IMR-90 (cell line): Measurements from ENCODE around the gene BASP1. TPM values are rescaled to one million over a fixed set of nuclear protein-coding genes. Genes with fewer than 3 reads are reported as not detected.
A peak's percentile ranks its signal among the peaks of the same experiment; 100 is the strongest.

Experiments used
- ATAC-seq: fragments of 200-7000 bp; cut with Tn5 transposase; 2 replicates; pipeline ENCODE4 v1.9.1; 2020; ENCODE audit warnings: low read depth, mild to moderate bottlenecking, moderate library complexity
- BruUV-seq: library from RNA; stranded (reverse); fragments of 400-500 nt; replicated peaks from 2 replicates; lab custom pipeline; 2021; lab: Mats Ljungman, UMichigan
- CTCF ChIA-PET: fragments of 300-600 bp; formaldehyde crosslinking; extraction: SDS; loops from one replicate; lab custom pipeline; 2021; ENCODE audit warnings: antibody characterized with exemption; lab: Yijun Ruan, JAX
- POLR2A ChIA-PET: fragments of 300-600 bp; sonication (Branson Sonifier 250); formaldehyde crosslinking; loops from one replicate; lab custom pipeline; 2022; ENCODE audit warnings: antibody characterized with exemption; ENCODE audit not compliant: unreplicated experiment; lab: Charles Lee
- DNase-seq: peaks from one replicate; pipeline ENCODE4 v3.0.0; 2013
- H2AFZ ChIP-seq: replicated peaks from 2 replicates; pipeline ENCODE3; 2013; ENCODE audit warnings: low read length, mild to moderate bottlenecking; ENCODE audit not compliant: poor library complexity
- H2AK5ac ChIP-seq: 2 replicates; pipeline ENCODE4 v1.6.1; 2013; ENCODE audit warnings: low read depth, low read length, inconsistent platforms
- H2AK9ac ChIP-seq: replicated peaks from 2 replicates; pipeline ENCODE3; 2013; ENCODE audit warnings: mild to moderate bottlenecking, low read depth, low read length, moderate library complexity; ENCODE audit not compliant: poor library complexity
- H2BK120ac ChIP-seq: 2 replicates; pipeline ENCODE4 v1.6.1; 2013; ENCODE audit warnings: low read depth, low read length, inconsistent platforms
- H2BK15ac ChIP-seq: 3 replicates; pipeline ENCODE4 v1.6.1; 2013; ENCODE audit warnings: low read depth, low read length, inconsistent platforms
- H2BK20ac ChIP-seq: 2 replicates; pipeline ENCODE4 v1.6.1; 2013; ENCODE audit warnings: low read depth, mild to moderate bottlenecking, inconsistent platforms, low read length, moderate library complexity
- H2BK5ac ChIP-seq: 2 replicates; pipeline ENCODE4 v1.6.1; 2013; ENCODE audit warnings: mild to moderate bottlenecking, low read depth, low read length, inconsistent platforms; ENCODE audit not compliant: poor library complexity, severe bottlenecking
- H3K14ac ChIP-seq: replicated peaks from 2 replicates; pipeline ENCODE4 v1.6.1; 2013; ENCODE audit warnings: low read depth, low read length, inconsistent platforms
- H3K18ac ChIP-seq: 2 replicates; pipeline ENCODE4 v1.6.1; 2013; ENCODE audit warnings: low read depth, low read length, control low read depth
- H3K23ac ChIP-seq: 2 replicates; pipeline ENCODE4 v1.6.1; 2013; ENCODE audit warnings: low read depth, low read length, inconsistent platforms
- H3K27ac ChIP-seq: 2 replicates; pipeline ENCODE4 v1.5.1; 2013; ENCODE audit warnings: mild to moderate bottlenecking, control low read depth, low read length; ENCODE audit not compliant: insufficient read depth
- H3K27me3 ChIP-seq: 2 replicates; pipeline ENCODE4 v1.6.1; 2013; ENCODE audit warnings: low read length; ENCODE audit not compliant: control insufficient read depth, insufficient read depth
- H3K36me3 ChIP-seq: 2 replicates; pipeline ENCODE4 v1.6.1; 2013; ENCODE audit warnings: low read length, mixed read lengths; ENCODE audit not compliant: control insufficient read depth, insufficient read depth
- H3K4ac ChIP-seq: 2 replicates; pipeline ENCODE4 v1.6.1; 2013; ENCODE audit warnings: low read depth, low read length, inconsistent platforms
- H3K4me1 ChIP-seq: 2 replicates; pipeline ENCODE4 v1.6.1; 2013; ENCODE audit warnings: low read length, mixed read lengths; ENCODE audit not compliant: control insufficient read depth, insufficient read depth
- H3K4me2 ChIP-seq: 2 replicates; pipeline ENCODE4 v1.6.1; 2013; ENCODE audit warnings: low read depth, mild to moderate bottlenecking, control low read depth, low read length, moderate library complexity
- H3K4me3 ChIP-seq: 2 replicates; pipeline ENCODE4 v1.5.1; 2013; ENCODE audit warnings: low read depth, mild to moderate bottlenecking, control low read depth, low read length, moderate library complexity; ENCODE audit not compliant: insufficient read depth
- H3K56ac ChIP-seq: 2 replicates; pipeline ENCODE4 v1.6.1; 2013; ENCODE audit warnings: low read length, inconsistent platforms; ENCODE audit not compliant: insufficient read depth; ENCODE audit errors: extremely low read depth
- H3K79me1 ChIP-seq, 2 experiments: 2 replicates each; pipeline ENCODE4 v1.6.1; 2013; ENCODE audit warnings: low read length in 2 of 2, inconsistent platforms in 1 of 2, low read depth in 1 of 2
- H3K9ac ChIP-seq: 2 replicates; pipeline ENCODE4 v1.6.1; 2013; ENCODE audit warnings: low read depth, low read length, control low read depth
- H3K9me1 ChIP-seq: 2 replicates; pipeline ENCODE4 v1.6.1; 2013; ENCODE audit warnings: low read length, inconsistent platforms; ENCODE audit not compliant: insufficient read depth
- H3K9me3 ChIP-seq: 2 replicates; pipeline ENCODE4 v1.6.1; 2013; ENCODE audit warnings: low read length; ENCODE audit not compliant: control insufficient read depth, insufficient read depth
- H4K20me1 ChIP-seq: 2 replicates; pipeline ENCODE4 v1.6.1; 2013; ENCODE audit warnings: low read length, inconsistent platforms; ENCODE audit not compliant: insufficient read depth
- H4K5ac ChIP-seq: 2 replicates; pipeline ENCODE4 v1.6.1; 2013; ENCODE audit warnings: mild to moderate bottlenecking, low read depth, low read length, control low read depth
- H4K8ac ChIP-seq, 2 experiments: 2 replicates each; pipeline ENCODE4 v1.6.1; 2013; ENCODE audit warnings: low read depth in 2 of 2, low read length in 2 of 2, control low read depth in 1 of 2, inconsistent platforms in 1 of 2
- H4K91ac ChIP-seq: 2 replicates; pipeline ENCODE4 v1.6.1; 2013; ENCODE audit warnings: low read depth, low read length, inconsistent platforms; ENCODE audit not compliant: insufficient read depth
- CEBPB ChIP-seq: IDR thresholded peaks from 2 replicates; pipeline ENCODE4 v1.6.1; 2012; ENCODE audit warnings: low read depth, low read length, improper control_type of control experiment
- FOS ChIP-seq: fragments of 150-350 bp; IDR thresholded peaks from 2 replicates; pipeline ENCODE4 v1.6.1; 2016; ENCODE audit warnings: low read depth, low read length
- MAFK ChIP-seq: IDR thresholded peaks from 2 replicates; pipeline ENCODE4 v1.6.1; 2012; ENCODE audit warnings: low read depth, low read length, improper control_type of control experiment
- MXI1 ChIP-seq: IDR thresholded peaks from 2 replicates; pipeline ENCODE4 v1.6.1; 2012; ENCODE audit warnings: low read depth, mild to moderate bottlenecking, low read length, moderate library complexity, borderline replicate concordance
- WGBS, 2 experiments: methylation state at CpG; one replicate each; pipeline versions ENCODE4 v1.1.5 to v1.1.7; 2013; ENCODE audit warnings: missing lambda C conversion rate in 2 of 2; ENCODE audit not compliant: insufficient read length in 1 of 2; ENCODE audit errors: extremely low coverage in 2 of 2; 5-methylcytosine and 5-hydroxymethylcytosine counted together
- dilution Hi-C: fragments of 300-500 bp; cut with HindIII; formaldehyde crosslinking; loops from one replicate; pipeline ENCODE4 v1.14.3; 2018; ENCODE audit warnings: low sequenced_read_pairs; ENCODE audit not compliant: unreplicated experiment
- in situ Hi-C: fragments of 300-500 bp; cut with MboI; formaldehyde crosslinking; loops from 3 replicates; pipeline ENCODE4 v1.14.3; 2019; ENCODE audit warnings: low sequenced_read_pairs, inconsistent platforms, mixed read lengths
- intact Hi-C: fragments of 100-400 bp; cut with micrococcal nuclease; formaldehyde crosslinking; loops from 2 replicates; pipeline ENCODE4 v1.10.0; 2022
- polyA plus RNA-seq, 3 experiments: library from polyadenylated mRNA; depleted of rRNA; stranded (reverse); fragments of >200 nt; gene quantifications; 2 replicates each; pipeline ENCODE4 v1.2.3, GENCODE V29; 2012; ENCODE audit warnings: low replicate concordance in 1 of 3
- total RNA-seq: library from RNA; depleted of rRNA; stranded (reverse); fragments of >200 nt; gene quantifications from 2 replicates; pipeline ENCODE4 v1.2.3, GENCODE V29; 2012
- TF ChIP-seq, protein P1 (sequence below): conservative IDR thresholded peaks from 2 replicates; pipeline ENCODE4 v1.5.1; 2012; ENCODE audit warnings: mild to moderate bottlenecking, low read depth, low read length, improper control_type of control experiment

The BASP1 gene
- total and polyA plus RNA-seq, 2 of the 4 experiments (the other 2 are of a cell fraction): 39.6 to 103 TPM

DNA sequence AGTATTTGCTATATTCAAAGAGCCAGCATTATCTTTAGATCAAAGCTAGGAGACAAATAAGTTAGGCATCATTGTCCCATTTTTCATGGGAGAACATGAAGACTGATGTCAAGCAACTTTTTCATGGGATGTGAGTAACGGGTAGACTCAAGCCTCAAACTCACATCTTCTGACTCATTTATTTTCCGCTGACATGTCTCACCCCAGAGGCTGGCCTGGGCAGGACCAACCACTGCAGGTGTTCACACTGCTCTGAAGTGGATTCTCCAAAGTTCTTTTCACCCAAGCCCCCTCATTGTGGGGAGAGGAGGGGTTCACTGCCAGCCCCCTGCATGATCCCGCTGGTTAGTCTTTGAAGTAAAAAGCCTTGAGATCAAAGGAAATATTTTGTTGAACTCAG is 34.9 kb upstream of the BASP1 start (continued):
- TF ChIP-seq, protein P1, sequence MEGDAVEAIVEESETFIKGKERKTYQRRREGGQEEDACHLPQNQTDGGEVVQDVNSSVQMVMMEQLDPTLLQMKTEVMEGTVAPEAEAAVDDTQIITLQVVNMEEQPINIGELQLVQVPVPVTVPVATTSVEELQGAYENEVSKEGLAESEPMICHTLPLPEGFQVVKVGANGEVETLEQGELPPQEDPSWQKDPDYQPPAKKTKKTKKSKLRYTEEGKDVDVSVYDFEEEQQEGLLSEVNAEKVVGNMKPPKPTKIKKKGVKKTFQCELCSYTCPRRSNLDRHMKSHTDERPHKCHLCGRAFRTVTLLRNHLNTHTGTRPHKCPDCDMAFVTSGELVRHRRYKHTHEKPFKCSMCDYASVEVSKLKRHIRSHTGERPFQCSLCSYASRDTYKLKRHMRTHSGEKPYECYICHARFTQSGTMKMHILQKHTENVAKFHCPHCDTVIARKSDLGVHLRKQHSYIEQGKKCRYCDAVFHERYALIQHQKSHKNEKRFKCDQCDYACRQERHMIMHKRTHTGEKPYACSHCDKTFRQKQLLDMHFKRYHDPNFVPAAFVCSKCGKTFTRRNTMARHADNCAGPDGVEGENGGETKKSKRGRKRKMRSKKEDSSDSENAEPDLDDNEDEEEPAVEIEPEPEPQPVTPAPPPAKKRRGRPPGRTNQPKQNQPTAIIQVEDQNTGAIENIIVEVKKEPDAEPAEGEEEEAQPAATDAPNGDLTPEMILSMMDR: no peak
- TF ChIP-seq MXI1 (no peak), FOS (no peak)

DNA sequence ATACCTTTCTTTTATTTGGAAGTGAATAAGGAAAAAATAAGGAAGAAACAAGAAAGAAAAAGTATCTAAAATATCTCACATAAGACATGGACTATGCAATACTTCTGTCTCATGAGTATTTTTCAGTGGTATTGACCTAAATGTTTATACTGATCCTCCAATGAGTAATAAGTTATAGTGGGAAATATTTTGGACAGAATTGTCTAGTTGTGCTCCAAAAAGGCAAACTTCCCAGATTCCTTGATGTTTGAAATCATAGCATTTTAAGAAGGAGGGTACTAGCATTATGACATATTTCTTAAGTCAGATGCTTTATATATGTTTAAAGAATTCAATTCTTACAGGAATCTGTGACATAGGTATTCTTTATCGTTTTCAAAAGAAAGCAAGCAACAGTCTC is 34.5 kb upstream of the BASP1 start:
- peak overlapping the region; percentile 41; the same call in 1 of the 2 replicates for H2AK5ac ChIP-seq
- no peak overlapping the region for H3K4me3 ChIP-seq
- 0 out of 2 replicates have a peak overlapping the region, but pooled peaks have one; percentile 36 for H3K14ac ChIP-seq
- H3K56ac ChIP-seq: no peak overlapping the region
- H2BK15ac ChIP-seq: no peak overlapping the region; the same call in 2 of the 3 replicates
- H3K9ac ChIP-seq: no peak overlapping the region
- peaks cover 37% of the 10 kb centered on the region for H3K9me1 ChIP-seq
- H3K4ac ChIP-seq: peak overlapping the region; percentile 54; the same call in 1 of the 2 replicates
- POLR2A ChIA-PET: no interaction called here
- DNase-seq (peak; percentile 78), ATAC-seq (no peak)
- intact Hi-C loops: no loop called here
- peak overlapping the region; percentile 20; the same call in 1 of the 2 replicates for H4K91ac ChIP-seq
- H3K23ac ChIP-seq: no peak overlapping the region
- H3K79me1 ChIP-seq: peaks cover 17 to 51% of the 10 kb centered on the region in 2 experiments; a peak in 3 of 4 replicates
- H4K5ac ChIP-seq: no peak overlapping the region; the same call in 1 of the 2 replicates
- H2BK120ac ChIP-seq: peak overlapping the region; percentile 54; the same call in 1 of the 2 replicates
- H4K20me1 ChIP-seq: no peaks in the 10 kb centered on the region
- H2BK5ac ChIP-seq: peak overlapping the region; percentile 98
- H3K27me3 ChIP-seq: no peaks in the 10 kb centered on the region
- TF ChIP-seq MAFK: no peak
- TF ChIP-seq CEBPB: peak; percentile 21; the same call in 1 of the 2 replicates
- no peak overlapping the region for H2BK20ac ChIP-seq
- H3K9me3 ChIP-seq: no peaks in the 10 kb centered on the region
- no CpG with 5 or more reads among the region's 1 CpG for WGBS, 2 experiments
- H4K8ac ChIP-seq: peak overlapping the region; percentile 43 to 89; a peak in 3 of 4 replicates
- H3K4me2 ChIP-seq: no peak overlapping the region
- no peaks in the 10 kb centered on the region for H3K36me3 ChIP-seq
- dilution Hi-C loops: loop anchor here (25.0 kb wide), 1 partner anchor 396 kb away; no protein-coding TSS in a partner anchor
- peak overlapping the region; percentile 80 for H3K18ac ChIP-seq
- H3K27ac ChIP-seq: peak overlapping the region; percentile 91; the same call in 1 of the 2 replicates
- H2AFZ ChIP-seq: no peak overlapping the region
- no TSS peak for BruUV-seq
- no peak overlapping the region for H2AK9ac ChIP-seq
- peaks cover 47% of the 10 kb centered on the region for H3K4me1 ChIP-seq
- in situ Hi-C loops: loop anchor here (10.0 kb wide), 1 partner anchor 178 kb away; no protein-coding TSS in a partner anchor
- CTCF ChIA-PET: no interaction called here
